ENCODE data around the gene GSG1L.

GSG1L gene

GRCh38 chr16:28029387-28030002 is 34.0 kb downstream of the GSG1L start:
- H3K9me3 Mint-ChIP-seq: no peaks in the 10 kb centered on the region
- peaks cover 25% of the 10 kb centered on the region for H3K36me3 Mint-ChIP-seq
- DNase-seq (ENCODE audit: low spot score in 2 of 2) (no peak), ATAC-seq (no peak)
- no peaks in the 10 kb centered on the region for H3K4me1 Mint-ChIP-seq
- H3K4me3 Mint-ChIP-seq: no peak overlapping the region
- no peak overlapping the region for H3K27ac Mint-ChIP-seq

DNA sequence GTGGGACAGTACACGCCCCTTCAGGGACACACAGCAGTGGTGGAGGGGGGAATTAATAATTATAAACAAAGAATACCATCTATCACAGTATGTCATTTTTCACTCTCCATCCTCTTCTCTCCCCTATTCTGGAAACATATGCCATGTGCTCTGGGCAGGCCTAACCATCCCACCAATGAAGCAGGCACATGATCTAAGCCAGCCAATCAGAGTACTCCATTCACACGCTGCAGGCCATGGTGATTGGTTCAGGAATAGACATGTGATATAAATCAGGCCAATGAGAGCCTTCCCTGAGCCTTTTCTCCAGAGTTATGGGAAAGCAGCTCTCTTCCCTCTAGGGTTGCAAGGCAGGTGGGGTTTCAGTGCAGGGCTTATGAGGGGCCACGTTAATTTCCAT is 36.5 kb downstream of the GSG1L start:
- H3K4me1 Mint-ChIP-seq: no peaks in the 10 kb centered on the region

DNA sequence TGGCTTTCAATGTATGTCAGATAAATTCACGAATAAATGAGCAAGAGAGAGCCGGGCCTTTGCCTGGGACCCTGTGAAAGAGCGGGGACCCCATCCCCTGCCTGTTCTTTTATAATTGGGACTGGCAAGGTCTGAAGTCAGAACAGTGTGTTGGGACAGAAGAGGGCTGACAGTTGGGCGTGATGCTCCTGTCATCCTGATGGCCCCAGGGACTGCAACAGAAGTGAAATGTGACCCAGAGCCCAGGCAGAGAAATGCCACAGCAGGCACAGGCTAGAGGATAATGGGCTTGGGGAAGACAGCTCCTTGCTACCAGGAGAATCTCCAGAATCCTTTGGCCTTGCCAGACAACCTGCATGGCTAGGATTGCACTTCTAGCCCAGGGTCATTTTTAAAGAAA is 37.9 kb downstream of the GSG1L start:
- DNase-seq (ENCODE audit: low spot score in 2 of 2) (no peak), ATAC-seq (no peak)
- no peaks in the 10 kb centered on the region for H3K9me3 Mint-ChIP-seq
- no peak overlapping the region for H3K4me3 Mint-ChIP-seq
- H3K36me3 Mint-ChIP-seq: peaks cover 7% of the 10 kb centered on the region
- H3K4me1 Mint-ChIP-seq: no peaks in the 10 kb centered on the region
- no peak overlapping the region for H3K27ac Mint-ChIP-seq

More for the DNA sequence above, 36.5 kb downstream of the GSG1L start:
- DNase-seq (ENCODE audit: low spot score in 2 of 2) (no peak), ATAC-seq (no peak)
- H3K9me3 Mint-ChIP-seq: no peaks in the 10 kb centered on the region
- no peak overlapping the region for H3K4me3 Mint-ChIP-seq
- peaks cover 16% of the 10 kb centered on the region for H3K36me3 Mint-ChIP-seq
- H3K27ac Mint-ChIP-seq: no peak overlapping the region

DNA sequence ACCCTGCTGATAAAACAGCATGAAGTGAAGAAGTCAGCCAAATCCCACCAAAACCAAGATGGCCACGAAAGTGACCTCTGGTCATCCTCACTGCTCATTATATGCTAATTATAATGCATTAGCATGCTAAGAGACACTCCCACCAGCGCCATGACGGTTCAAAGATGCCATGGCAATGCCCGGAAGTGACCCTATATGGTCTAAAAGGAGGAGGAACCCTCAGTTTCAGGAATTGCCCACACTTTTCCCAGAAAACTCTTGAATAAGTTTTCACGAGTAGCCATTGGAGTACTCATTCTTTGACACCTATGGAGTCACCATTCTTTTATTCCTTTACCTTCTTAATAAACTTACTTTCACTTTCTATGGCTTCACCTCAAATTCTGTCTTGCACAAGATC is 44.3 kb downstream of the GSG1L start:
- Mint-ChIP-seq H3K36me3 (no peaks in the 10 kb centered on the region), H3K4me3 (no peak overlapping the region), H3K27ac (no peak overlapping the region), H3K4me1 (no peaks in the 10 kb centered on the region), H3K9me3 (no peaks in the 10 kb centered on the region)
- no peak for ATAC-seq
- no peak for DNase-seq (ENCODE audit: low spot score in 2 of 2)

DNA sequence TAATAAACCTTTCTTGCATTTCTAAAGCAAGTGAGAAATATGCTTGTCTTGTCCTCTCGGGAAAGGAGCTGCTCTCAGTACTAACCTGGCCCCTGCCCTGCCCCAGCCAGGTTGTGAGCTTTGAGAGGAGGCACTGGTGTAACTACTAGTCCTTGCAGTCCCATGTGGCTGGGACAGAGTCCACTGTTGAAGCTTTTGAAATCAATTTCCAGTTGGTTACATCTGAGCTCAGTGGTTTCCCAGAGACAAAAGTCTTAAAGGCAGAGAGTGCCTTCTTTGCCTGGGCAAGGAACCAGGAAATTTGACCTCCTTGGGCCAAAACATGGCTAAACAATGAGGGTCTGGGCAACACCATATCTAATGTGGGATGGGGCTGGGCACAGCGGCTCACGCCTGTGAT is 48.7 kb downstream of the GSG1L start:
- H3K36me3 Mint-ChIP-seq: no peaks in the 10 kb centered on the region
- no peaks in the 10 kb centered on the region for H3K4me1 Mint-ChIP-seq
- DNase-seq (ENCODE audit: low spot score in 2 of 2): no peak

GRCh38 chr16:28013878-28014277 is 49.6 kb downstream of the GSG1L start:
- no peaks in the 10 kb centered on the region for H3K4me1 Mint-ChIP-seq
- H3K36me3 Mint-ChIP-seq: no peaks in the 10 kb centered on the region
- DNase-seq (ENCODE audit: low spot score in 2 of 2) (no peak), ATAC-seq (no peak)
- H3K9me3 Mint-ChIP-seq: no peaks in the 10 kb centered on the region
- H3K27ac Mint-ChIP-seq: no peak overlapping the region
- H3K4me3 Mint-ChIP-seq: no peak overlapping the region

More for the DNA sequence above, 48.7 kb downstream of the GSG1L start:
- Mint-ChIP-seq H3K9me3 (no peaks in the 10 kb centered on the region), H3K4me3 (no peak overlapping the region), H3K27ac (no peak overlapping the region)
- no peak for ATAC-seq

GRCh38 chr16:28013392-28013791 is 50.1 kb downstream of the GSG1L start:
- ATAC-seq (no peak), DNase-seq (ENCODE audit: low spot score in 2 of 2) (no peak)
- Mint-ChIP-seq H3K27ac (no peak overlapping the region), H3K4me3 (no peak overlapping the region), H3K4me1 (no peaks in the 10 kb centered on the region), H3K36me3 (no peaks in the 10 kb centered on the region), H3K9me3 (no peaks in the 10 kb centered on the region)

DNA sequence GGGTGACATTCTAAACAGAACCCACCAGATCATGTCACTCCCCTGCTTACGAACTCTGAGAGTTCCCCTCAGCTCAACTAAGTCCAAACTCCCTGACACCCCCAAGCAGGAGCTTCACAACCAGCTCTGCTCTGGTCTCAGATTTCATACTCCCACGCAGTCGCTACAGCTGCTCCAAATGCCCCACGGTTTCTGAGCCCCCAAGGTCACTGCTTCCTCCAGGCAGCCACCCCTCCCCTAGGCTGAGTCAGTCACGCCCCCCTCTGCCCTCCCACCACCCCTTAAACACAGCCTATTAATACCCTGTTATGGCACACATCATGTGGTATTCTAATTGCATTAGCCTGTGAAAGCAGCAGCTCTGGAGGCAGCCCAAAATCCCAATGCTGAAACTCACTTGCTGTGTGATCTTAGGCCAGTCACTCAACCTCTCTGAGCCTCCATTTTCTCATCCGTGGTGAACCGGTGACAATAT is 51.5 kb downstream of the GSG1L start:
- H3K4me3 Mint-ChIP-seq: no peak overlapping the region
- no peak for ATAC-seq
- H3K4me1 Mint-ChIP-seq: no peaks in the 10 kb centered on the region
- H3K36me3 Mint-ChIP-seq: no peaks in the 10 kb centered on the region
- H3K9me3 Mint-ChIP-seq: no peaks in the 10 kb centered on the region
- H3K27ac Mint-ChIP-seq: no peak overlapping the region
- DNase-seq (ENCODE audit: low spot score in 2 of 2): no peak

DNA sequence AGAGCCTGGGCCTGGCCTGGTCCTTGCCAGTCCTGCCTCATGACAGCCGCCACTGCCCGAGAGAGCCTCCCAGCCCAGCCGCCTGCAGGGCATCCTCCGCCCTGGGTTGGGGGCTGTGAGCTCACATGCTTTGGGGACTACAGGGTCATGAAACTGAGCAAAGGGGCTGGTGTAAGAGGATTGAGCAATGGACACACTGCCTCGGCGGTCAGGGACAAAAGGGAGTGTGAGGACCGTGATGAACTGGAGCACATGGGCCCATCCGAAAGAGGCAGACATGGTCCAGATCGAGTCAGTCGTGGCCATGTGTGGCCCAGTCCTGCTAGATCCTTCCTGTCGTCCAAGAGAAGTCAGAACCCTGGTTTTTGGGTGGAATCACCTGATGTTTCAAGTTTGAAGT is 52.3 kb downstream of the GSG1L start:
- no peak overlapping the region for H3K27ac Mint-ChIP-seq
- no peak for ATAC-seq
- H3K4me3 Mint-ChIP-seq: no peak overlapping the region
- no peaks in the 10 kb centered on the region for H3K9me3 Mint-ChIP-seq
- DNase-seq (ENCODE audit: low spot score in 2 of 2): no peak
- H3K4me1 Mint-ChIP-seq: no peaks in the 10 kb centered on the region
- H3K36me3 Mint-ChIP-seq: no peaks in the 10 kb centered on the region

- Mint-ChIP-seq H3K27ac (no peak overlapping the region), H3K36me3 (no peaks in the 10 kb centered on the region), H3K9me3 (no peaks in the 10 kb centered on the region), H3K4me1 (no peaks in the 10 kb centered on the region), H3K4me3 (no peak overlapping the region)
- no peak for ATAC-seq
- no peak for DNase-seq (ENCODE audit: low spot score in 2 of 2)
Observed at GRCh38 chr16:28010671-28011070, 52.8 kb downstream of the GSG1L start.

DNA sequence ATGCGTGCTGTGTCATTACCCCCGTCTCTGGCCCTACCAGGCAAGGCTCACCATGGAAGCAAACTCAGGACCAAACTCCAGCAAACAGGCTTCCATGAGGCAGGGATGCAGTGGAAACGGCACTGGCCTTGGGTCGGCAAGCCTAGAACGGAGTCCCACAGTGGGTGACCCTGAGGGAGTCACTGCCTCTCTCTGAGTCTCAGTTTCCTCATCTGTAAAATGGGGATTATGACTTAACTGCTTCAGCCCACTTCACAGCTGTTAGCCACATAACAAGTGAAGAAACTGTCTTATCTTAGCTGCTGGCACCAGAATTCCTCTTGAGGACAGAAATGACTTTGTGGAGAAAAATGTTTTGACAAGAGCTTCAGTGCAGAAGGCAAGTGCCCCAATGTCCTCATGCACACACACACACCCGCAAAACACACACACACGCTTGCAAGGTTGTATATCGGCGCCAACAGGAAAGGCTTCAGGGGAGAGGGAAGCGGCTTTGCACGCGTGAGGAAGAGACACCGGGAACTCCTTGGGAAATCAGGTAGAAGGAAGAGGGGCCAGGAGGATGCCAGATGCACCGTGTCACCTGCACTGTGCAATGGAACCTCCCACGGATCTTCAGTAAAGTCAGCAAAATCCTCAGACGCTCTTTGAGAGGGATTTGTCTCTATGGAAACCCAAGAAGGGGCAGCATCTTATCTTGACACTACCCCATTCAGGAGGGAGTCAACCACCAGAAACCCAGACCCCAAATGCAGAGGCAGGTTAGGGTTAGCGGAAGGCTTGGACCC is 53.7 kb downstream of the GSG1L start:
- ATAC-seq: no peak
- no peak overlapping the region for H3K27ac Mint-ChIP-seq
- no peaks in the 10 kb centered on the region for H3K4me1 Mint-ChIP-seq
- no peaks in the 10 kb centered on the region for H3K36me3 Mint-ChIP-seq
- no peak overlapping the region for H3K4me3 Mint-ChIP-seq
- no peak for DNase-seq (ENCODE audit: low spot score in 2 of 2)
- no peaks in the 10 kb centered on the region for H3K9me3 Mint-ChIP-seq

DNA sequence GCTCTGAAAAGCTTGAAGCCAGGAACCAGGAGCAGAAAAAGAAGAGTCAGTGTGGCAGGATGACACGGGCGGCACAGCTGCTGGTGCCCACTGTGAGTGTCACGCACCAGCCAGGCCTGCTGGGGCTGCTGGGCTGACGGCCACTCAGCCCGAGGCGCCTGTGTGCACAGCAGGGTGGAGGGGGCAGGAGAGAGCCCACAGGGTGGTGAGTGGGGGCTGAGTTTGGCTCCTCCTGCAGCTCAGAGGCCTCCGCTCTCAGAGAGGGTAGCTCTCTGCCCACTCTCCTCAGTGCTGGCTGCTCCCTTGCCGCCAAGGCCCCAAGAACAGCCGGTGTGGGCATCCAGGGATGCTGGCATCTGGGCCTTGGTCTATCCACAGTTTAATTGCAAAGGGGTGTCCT is 59.6 kb downstream of the GSG1L start:
- no peaks in the 10 kb centered on the region for H3K4me1 Mint-ChIP-seq
- no peaks in the 10 kb centered on the region for H3K9me3 Mint-ChIP-seq
- H3K27ac Mint-ChIP-seq: no peak overlapping the region
- no peaks in the 10 kb centered on the region for H3K36me3 Mint-ChIP-seq
- no peak overlapping the region for H3K4me3 Mint-ChIP-seq
- DNase-seq (ENCODE audit: low spot score in 2 of 2): no peak
- ATAC-seq: no peak

GRCh38 chr16:28003021-28003865 is 60.3 kb downstream of the GSG1L start:
- Mint-ChIP-seq H3K27ac (no peak overlapping the region), H3K4me3 (no peak overlapping the region), H3K36me3 (no peaks in the 10 kb centered on the region), H3K4me1 (no peaks in the 10 kb centered on the region), H3K9me3 (no peaks in the 10 kb centered on the region)
- ATAC-seq (no peak), DNase-seq (ENCODE audit: low spot score in 2 of 2) (no peak)

- H3K36me3 Mint-ChIP-seq: no peaks in the 10 kb centered on the region
- ATAC-seq (no peak), DNase-seq (ENCODE audit: low spot score in 2 of 2) (no peak)
- no peak overlapping the region for H3K4me3 Mint-ChIP-seq
- H3K27ac Mint-ChIP-seq: no peak overlapping the region
- H3K9me3 Mint-ChIP-seq: no peaks in the 10 kb centered on the region
- H3K4me1 Mint-ChIP-seq: no peaks in the 10 kb centered on the region
Observed at GRCh38 chr16:28001642-28002041, 61.9 kb downstream of the GSG1L start.

DNA sequence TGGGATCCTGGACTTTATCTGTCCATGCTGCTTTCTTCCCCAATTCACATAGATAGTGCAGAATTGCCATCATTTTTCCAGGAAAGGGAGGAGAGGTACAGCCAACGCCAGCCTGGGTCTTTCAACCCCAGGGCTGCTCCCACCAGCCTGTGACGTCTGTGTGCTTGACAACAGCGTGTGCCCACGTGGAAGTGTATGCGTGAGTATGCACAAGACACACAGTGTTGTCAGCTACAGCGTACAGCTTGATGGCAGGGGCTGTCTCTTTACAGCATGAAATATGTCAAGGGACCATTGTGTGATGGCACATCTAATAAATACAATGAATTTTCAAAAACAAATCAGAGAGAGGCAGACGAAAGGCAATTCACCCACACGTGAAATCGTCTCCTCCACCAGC is 62.3 kb downstream of the GSG1L start:
- no peaks in the 10 kb centered on the region for H3K9me3 Mint-ChIP-seq
- H3K36me3 Mint-ChIP-seq: no peaks in the 10 kb centered on the region
- H3K4me1 Mint-ChIP-seq: peaks cover 1% of the 10 kb centered on the region
- peak overlapping the region; percentile 15 for H3K27ac Mint-ChIP-seq
- ATAC-seq (no peak), DNase-seq (ENCODE audit: low spot score in 2 of 2) (no peak)
- H3K4me3 Mint-ChIP-seq: no peak overlapping the region

All from stimulated activated effector memory CD8-positive, alpha-beta T cell treated with anti-CD3 and anti-CD28 coated beads, Interleukin-12 subunit alpha, Interleukin-12 subunit beta, amount 100 ng/mL, for 72 hours (primary cell).